HCT116 (cell line): Measurements from ENCODE around the gene POU4F1. TPM values are rescaled to one million over a fixed set of nuclear protein-coding genes. Genes with fewer than 3 reads are reported as not detected.

Experiments
- ATAC-seq: fragments of 200-7000 bp; cut with Tn5 transposase; 2 replicates; pipeline ENCODE4 v1.9.1; 2020; ENCODE audit warnings: mild to moderate bottlenecking, moderate library complexity
- BruUV-seq: library from RNA; stranded (reverse); fragments of 400-500 nt; replicated peaks from 2 replicates; lab custom pipeline; 2021; lab: Mats Ljungman, UMichigan
- CTCF ChIA-PET: fragments of 300-600 bp; sonication (Branson Sonifier 250); formaldehyde crosslinking; loops from one replicate; lab custom pipeline; 2021; ENCODE audit warnings: antibody characterized with exemption; lab: Charles Lee
- POLR2A ChIA-PET: fragments of 300-600, 350-600 bp; sonication (Branson Sonifier 250); formaldehyde crosslinking; loops from one replicate; lab custom pipeline; 2021; ENCODE audit warnings: antibody characterized with exemption; lab: Charles Lee
- RAD21 ChIA-PET, 2 experiments: fragments of 300-600 bp; sonication (Branson Sonifier 250); formaldehyde crosslinking; loops; one replicate each; lab custom pipeline; 2023; ENCODE audit warnings: low total read pairs in 2 of 2; ENCODE audit not compliant: uncharacterized antibody in 2 of 2, unreplicated experiment in 2 of 2, low non-redundant PET in 1 of 2; lab: Charles Lee
- DNase-seq: peaks from one replicate; pipeline ENCODE4 v3.0.0-alpha.2; 2010; ENCODE audit warnings: low read depth, low spot score
- H2AFZ ChIP-seq: fragments of 200-600 bp; shearing (Covaris generic), sonication (generic); 2 replicates; pipeline ENCODE4 v1.6.1; 2017; ENCODE audit warnings: low read depth, mixed run types, mixed read lengths, antibody characterized with exemption, low read length; ENCODE audit not compliant: poor library complexity, severe bottlenecking
- H3K27ac ChIP-seq: 2 replicates; pipeline ENCODE4 v1.5.1; 2012; ENCODE audit warnings: low read depth, low read length
- H3K27me3 ChIP-seq: fragments of 200-600 bp; sonication (generic); 2 replicates; pipeline ENCODE4 v1.6.1; 2016; ENCODE audit warnings: mixed run types, low read length, mixed read lengths; ENCODE audit not compliant: insufficient read depth
- H3K36me3 ChIP-seq, 2 experiments: fragments of 200-500 bp in 1 of 2; fragments of 200-600 bp in 1 of 2; sonication (Bioruptor generic) in 1 of 2; sonication (generic) in 1 of 2; 2 replicates each; pipeline versions ENCODE4 v1.5.1 to v1.6.1; 2014 to 2016; ENCODE audit warnings: low read length in 2 of 2, inconsistent platforms in 1 of 2, mixed read lengths in 1 of 2, mixed run types in 1 of 2; ENCODE audit not compliant: insufficient read depth in 2 of 2, control insufficient read depth in 1 of 2
- H3K4me1 ChIP-seq, 2 experiments: fragments of 200-600 bp in 1 of 2; sonication (generic) in 1 of 2; 2 replicates each; pipeline versions ENCODE4 v1.5.1 to v1.6.1; 2012 to 2017; ENCODE audit warnings: low read length in 2 of 2, inconsistent platforms in 1 of 2, mild to moderate bottlenecking in 1 of 2, mixed read lengths in 1 of 2, mixed run types in 1 of 2, moderate library complexity in 1 of 2; ENCODE audit not compliant: insufficient read depth in 2 of 2, control insufficient read depth in 1 of 2
- H3K4me2 ChIP-seq: fragments of 200-600 bp; sonication (generic); 2 replicates; pipeline ENCODE4 v1.6.1; 2017; ENCODE audit warnings: mixed run types, low read length, mixed read lengths
- H3K4me3 ChIP-seq, 2 experiments: fragments of 200-600 bp in 1 of 2; sonication (generic) in 1 of 2; replicated peaks in 1 of 2; 2 replicates each; pipeline ENCODE4 v1.5.1; 2011 to 2016; ENCODE audit warnings: low read length in 2 of 2, control low read depth in 1 of 2, low read depth in 1 of 2, mild to moderate bottlenecking in 1 of 2, mixed read lengths in 1 of 2, mixed run types in 1 of 2
- H3K79me2 ChIP-seq: fragments of 200-600 bp; sonication (generic); 2 replicates; pipeline ENCODE4 v1.6.1; 2017; ENCODE audit warnings: mild to moderate bottlenecking, mixed run types, low read length, moderate library complexity, mixed read lengths; ENCODE audit not compliant: insufficient read depth
- H3K9ac ChIP-seq: fragments of 200-600 bp; sonication (generic); 2 replicates; pipeline ENCODE4 v1.6.1; 2016; ENCODE audit warnings: low read length, mixed read lengths
- H3K9me2 ChIP-seq: fragments of 200-600 bp; sonication (generic), shearing (Covaris generic); 2 replicates; pipeline ENCODE4 v1.6.1; 2017; ENCODE audit warnings: mixed run types, mild to moderate bottlenecking, moderate library complexity; ENCODE audit not compliant: insufficient read depth
- H3K9me3 ChIP-seq, 2 experiments: fragments of 200-500 bp in 1 of 2; fragments of 200-600 bp in 1 of 2; sonication (Bioruptor generic) in 1 of 2; sonication (generic) in 1 of 2; 2 replicates each; pipeline ENCODE4 v1.6.1; 2014 to 2017; ENCODE audit warnings: low read length in 2 of 2, mixed read lengths in 2 of 2, inconsistent platforms in 1 of 2, low read depth in 1 of 2, mild to moderate bottlenecking in 1 of 2, mixed run types in 1 of 2, moderate library complexity in 1 of 2; ENCODE audit not compliant: control insufficient read depth in 1 of 2, insufficient read depth in 1 of 2
- H4K20me1 ChIP-seq: fragments of 200-600 bp; sonication (generic), shearing (Covaris generic); 2 replicates; pipeline ENCODE4 v1.6.1; 2017; ENCODE audit warnings: mixed run types, mild to moderate bottlenecking, moderate library complexity; ENCODE audit not compliant: insufficient read depth
- ATF3 ChIP-seq: IDR thresholded peaks from 2 replicates; pipeline ENCODE4 v1.6.1; 2012
- ELF1 ChIP-seq: IDR thresholded peaks from 2 replicates; pipeline ENCODE4 v1.6.1; 2012; ENCODE audit warnings: low read depth, borderline replicate concordance
- EZH2 ChIP-seq: fragments of 200-600 bp; sonication (generic); IDR thresholded peaks from 2 replicates; pipeline ENCODE4 v1.6.1; 2017; ENCODE audit warnings: antibody characterized with exemption, mixed run types
- FOSL1 ChIP-seq: IDR thresholded peaks from 2 replicates; pipeline ENCODE4 v1.6.1; 2012; ENCODE audit warnings: low read depth
- JUND ChIP-seq: IDR thresholded peaks from 2 replicates; pipeline ENCODE4 v1.6.1; 2012
- POLR2A ChIP-seq: IDR thresholded peaks from 2 replicates; pipeline ENCODE4 v1.7.0; 2011; ENCODE audit warnings: borderline replicate concordance; ENCODE audit not compliant: insufficient read depth, insufficient read length; ENCODE audit errors: extremely low read depth
- POLR2AphosphoS5 ChIP-seq: IDR thresholded peaks from 2 replicates; pipeline ENCODE4 v1.6.1; 2011; ENCODE audit warnings: mild to moderate bottlenecking, low read depth, low read length, moderate library complexity
- TCF7L2 ChIP-seq: IDR thresholded peaks from 2 replicates; pipeline ENCODE4 v1.7.0; 2011; ENCODE audit warnings: borderline replicate concordance, inconsistent platforms; ENCODE audit not compliant: insufficient read depth, insufficient read length; ENCODE audit errors: extremely low read depth
- YY1 ChIP-seq: IDR thresholded peaks from 2 replicates; pipeline ENCODE4 v1.6.1; 2011; ENCODE audit warnings: low read length, low read depth, moderate library complexity, mild to moderate bottlenecking; ENCODE audit not compliant: insufficient replicate concordance; ENCODE audit errors: extremely low read depth
- ZNF274 ChIP-seq: fragments of 200-500 bp; sonication (Bioruptor generic); IDR thresholded peaks from 2 replicates; pipeline ENCODE4 v1.6.1; 2014; ENCODE audit warnings: mild to moderate bottlenecking, low read depth, low read length, inconsistent platforms
- intact Hi-C: fragments of 100-400 bp; cut with micrococcal nuclease; formaldehyde crosslinking; loops from 2 replicates; pipeline ENCODE4 v1.10.0; 2022
- total RNA-seq: library from RNA; stranded (reverse); gene quantifications from one replicate; pipeline ENCODE4 v1.2.1, GENCODE V29; 2021; ENCODE audit not compliant: unreplicated experiment
- TF ChIP-seq, protein P1 (sequence below): IDR thresholded peaks from 2 replicates; pipeline ENCODE4 v1.6.1; 2012

POU4F1 gene
- total RNA-seq, 1 experiment from 2014 or later: not detected

GRCh38 chr13:78610381-78610883 lies 7.1 kb upstream of the POU4F1 start:
- H3K79me2 ChIP-seq: no peaks in the 10 kb centered on the region
- ChIA-PET RAD21 (no interaction called here), CTCF (no interaction called here)
- H3K27me3 ChIP-seq: 0 out of 2 replicates have a peak, but pooled peaks cover 4% of the 10 kb centered on the region
- ATAC-seq: no peak
- no TSS peak for BruUV-seq
- no peaks in the 10 kb centered on the region for H3K9me3 ChIP-seq
- no peak overlapping the region for H2AFZ ChIP-seq
- no peak for TF ChIP-seq FOSL1
- TF ChIP-seq TCF7L2: no peak
- TF ChIP-seq EZH2: no peak
- no peak for TF ChIP-seq POLR2AphosphoS5
- TF ChIP-seq ZNF274: no peak
- no peak for TF ChIP-seq YY1
- TF ChIP-seq, all 23 proteins: peak for 0
- no peaks in the 10 kb centered on the region for H3K4me1 ChIP-seq
- no peak overlapping the region for H3K4me2 ChIP-seq
- POLR2A ChIA-PET: no interaction called here
- 0 out of 2 replicates have a peak, but pooled peaks cover 4% of the 10 kb centered on the region for H4K20me1 ChIP-seq
- peaks cover 0 to 4% of the 10 kb centered on the region in 2 experiments; a peak in 2 of 4 replicates for H3K36me3 ChIP-seq
- no peak overlapping the region for H3K27ac ChIP-seq
- intact Hi-C loops: no loop called here
- no peak overlapping the region for H3K4me3 ChIP-seq
- H3K9me2 ChIP-seq: no peaks in the 10 kb centered on the region
- no peak for DNase-seq
- H3K9ac ChIP-seq: no peak overlapping the region

DNA sequence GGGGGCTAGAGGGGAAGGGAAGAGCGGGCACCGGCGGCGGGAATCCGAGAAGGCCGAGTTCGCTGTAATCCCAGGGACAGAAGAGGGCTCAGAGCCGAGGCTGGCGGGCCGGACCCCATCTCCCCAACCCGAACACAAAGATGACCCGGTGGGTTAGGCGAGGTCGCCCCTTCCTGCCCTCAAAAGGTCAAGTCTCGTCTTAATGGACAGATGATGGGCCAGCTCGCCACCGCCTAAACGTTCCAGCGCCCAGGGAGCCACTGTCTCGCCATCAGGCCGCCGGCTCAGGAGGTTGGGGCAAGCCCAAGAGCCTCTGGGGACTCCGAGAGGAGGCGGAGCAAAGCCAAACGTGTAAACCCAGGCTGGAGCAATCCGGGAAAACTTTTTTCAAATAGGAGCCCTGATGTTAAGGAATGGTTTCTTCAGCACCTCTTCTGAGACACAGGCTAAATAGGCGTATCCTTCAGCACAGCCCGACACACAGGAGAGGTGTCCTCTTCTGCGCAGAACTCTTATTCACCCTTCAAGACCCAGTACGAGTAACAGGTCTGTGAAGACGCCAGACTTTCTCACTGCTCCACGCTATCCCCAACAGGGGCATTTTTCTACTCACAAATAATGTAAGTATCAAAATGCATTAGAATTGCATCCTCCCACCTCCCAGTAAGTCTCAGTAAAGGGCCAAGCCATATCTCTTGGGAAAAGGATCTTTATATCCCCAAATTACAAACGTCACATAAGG lies 6.3 kb upstream of the POU4F1 start:
- Histone ChIP-seq H3K36me3 (no peaks in the 10 kb centered on the region), H3K4me2 (no peak overlapping the region), H3K4me1 (no peaks in the 10 kb centered on the region), H3K27ac (no peak overlapping the region), H3K9ac (no peak overlapping the region), H3K27me3 (0 out of 2 replicates have a peak, but pooled peaks cover 6% of the 10 kb centered on the region), H3K79me2 (no peaks in the 10 kb centered on the region), H3K9me2 (no peaks in the 10 kb centered on the region), H2AFZ (no peak overlapping the region), H3K9me3 (no peaks in the 10 kb centered on the region), H4K20me1 (no peaks in the 10 kb centered on the region), H3K4me3 (no peak overlapping the region)
- BruUV-seq: no TSS peak
- ChIA-PET POLR2A (no interaction called here), RAD21 (no interaction called here), CTCF (no interaction called here)
- DNase-seq (no peak), ATAC-seq (no peak)
- TF ChIP-seq JUND (no peak), POLR2A (no peak), ZNF274 (no peak), ELF1 (no peak), ATF3 (no peak)
- TF ChIP-seq, protein P1, sequence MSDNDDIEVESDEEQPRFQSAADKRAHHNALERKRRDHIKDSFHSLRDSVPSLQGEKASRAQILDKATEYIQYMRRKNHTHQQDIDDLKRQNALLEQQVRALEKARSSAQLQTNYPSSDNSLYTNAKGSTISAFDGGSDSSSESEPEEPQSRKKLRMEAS: no peak
- intact Hi-C loops: no loop called here
